ENCODE results near the gene NELL1.

The NELL1 gene

GRCh38 chr11:21007297-21007696 lies 337.9 kb downstream of the NELL1 start:
- no peak for DNase-seq

DNA sequence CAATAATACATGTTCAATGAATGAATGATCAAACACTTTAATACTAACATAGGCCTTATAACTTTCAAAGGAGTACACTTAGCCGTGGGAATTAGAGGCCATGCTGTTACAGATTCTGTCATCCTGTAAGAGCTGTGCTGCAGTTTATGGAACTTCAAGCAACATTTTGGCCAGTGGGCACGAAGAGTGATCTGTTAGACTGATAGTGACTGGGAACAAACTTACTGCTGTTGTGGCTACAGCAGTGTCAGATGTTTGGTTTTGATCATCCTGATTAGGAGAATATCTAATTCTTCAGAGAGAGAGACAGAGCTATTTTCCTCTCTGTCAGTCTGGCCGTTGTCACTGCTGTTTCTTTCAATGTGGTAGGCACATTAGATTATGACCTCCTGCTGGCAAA lies 348.9 kb downstream of the NELL1 start:
- no peak for DNase-seq

DNA sequence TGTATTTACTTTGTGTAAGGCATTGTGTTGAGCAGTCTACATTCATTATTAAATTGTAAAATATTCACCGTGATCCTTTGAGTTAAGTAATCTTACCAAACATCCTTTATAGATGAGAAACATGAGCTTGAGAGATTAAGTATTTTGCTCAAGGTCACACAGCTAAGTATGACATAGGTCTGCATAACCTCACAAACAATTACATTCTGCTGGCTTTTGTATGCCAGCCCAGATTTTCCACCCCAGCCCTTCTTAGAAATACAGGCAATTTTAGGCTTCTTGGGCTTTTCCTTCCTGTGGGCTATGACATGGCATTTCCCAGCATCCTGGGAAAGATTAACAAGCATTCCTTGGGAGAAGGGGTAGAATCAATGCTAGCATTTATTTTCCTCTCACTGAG lies 357.3 kb downstream of the NELL1 start:
- DNase-seq = no peak

DNA sequence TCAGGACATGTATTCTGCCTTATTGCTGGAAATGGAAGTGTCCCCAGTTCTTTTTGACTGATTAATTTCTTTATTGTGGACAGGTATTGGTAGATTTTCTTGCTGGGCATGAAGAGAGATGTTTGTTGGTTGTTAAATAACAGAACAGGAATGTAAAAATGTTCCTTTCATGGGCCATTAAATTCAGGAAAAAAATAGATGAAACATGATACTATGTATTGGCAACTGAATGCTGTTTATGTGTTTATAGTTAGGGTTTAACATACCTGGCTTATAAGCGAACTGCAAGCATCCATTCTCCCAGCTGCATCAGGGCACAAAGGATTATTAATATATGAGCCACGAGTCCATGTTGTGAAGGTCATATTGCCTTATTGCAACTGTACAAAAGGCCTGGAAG lies 368.5 kb downstream of the NELL1 start:
- no peak for DNase-seq

- no peak for DNase-seq
Measured at GRCh38 chr11:21038801-21039200, 369.4 kb downstream of the NELL1 start.

- no peak for DNase-seq
Measured at GRCh38 chr11:21040630-21041029, 371.2 kb downstream of the NELL1 start.

GRCh38 chr11:21048626-21049025 lies 379.2 kb downstream of the NELL1 start:
- no peak for DNase-seq

- no peak for DNase-seq
Measured at GRCh38 chr11:21053466-21053865, 384.1 kb downstream of the NELL1 start.

GRCh38 chr11:21056644-21057043 lies 387.3 kb downstream of the NELL1 start:
- DNase-seq = no peak

DNA sequence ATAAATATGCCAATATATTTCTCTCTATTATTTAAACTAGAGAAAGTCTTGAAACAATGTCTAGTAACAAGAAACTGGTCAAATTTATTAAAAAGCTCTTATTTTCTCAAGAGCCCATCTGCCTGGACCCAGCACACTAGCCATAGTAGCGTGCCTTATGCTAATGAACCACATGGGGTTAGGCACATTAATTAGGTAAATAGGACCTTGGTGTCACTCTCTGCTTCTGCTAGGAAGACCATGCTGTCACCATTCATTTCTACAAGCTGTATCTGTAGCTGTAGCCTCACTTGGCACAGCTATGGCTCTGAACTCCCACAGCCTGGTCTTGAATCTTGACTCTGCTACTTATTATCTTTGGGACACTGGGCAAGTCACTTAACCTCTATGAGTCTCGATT lies 390.5 kb downstream of the NELL1 start:
- no peak for DNase-seq

DNA sequence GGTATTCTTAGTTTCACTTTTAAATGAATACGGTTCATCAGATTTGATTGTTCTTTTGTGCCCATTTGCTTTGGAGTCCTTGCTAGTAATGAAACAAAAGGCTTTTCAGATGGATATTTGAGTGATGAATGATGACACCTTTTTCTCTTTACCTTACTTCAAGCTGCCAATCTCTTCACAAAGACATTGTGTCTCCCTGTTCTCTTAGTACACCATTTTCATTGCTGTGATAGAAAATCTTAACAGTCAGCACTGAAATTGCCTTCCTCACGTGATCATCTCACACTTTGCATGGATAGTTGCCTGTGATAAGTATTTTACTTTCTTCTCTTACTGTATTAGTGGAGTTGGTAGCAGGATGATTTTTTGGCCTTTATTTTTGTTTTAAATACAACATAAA lies 396.6 kb downstream of the NELL1 start:
- no peak for DNase-seq

GRCh38 chr11:21068886-21069285 lies 399.5 kb downstream of the NELL1 start:
- DNase-seq = no peak

DNA sequence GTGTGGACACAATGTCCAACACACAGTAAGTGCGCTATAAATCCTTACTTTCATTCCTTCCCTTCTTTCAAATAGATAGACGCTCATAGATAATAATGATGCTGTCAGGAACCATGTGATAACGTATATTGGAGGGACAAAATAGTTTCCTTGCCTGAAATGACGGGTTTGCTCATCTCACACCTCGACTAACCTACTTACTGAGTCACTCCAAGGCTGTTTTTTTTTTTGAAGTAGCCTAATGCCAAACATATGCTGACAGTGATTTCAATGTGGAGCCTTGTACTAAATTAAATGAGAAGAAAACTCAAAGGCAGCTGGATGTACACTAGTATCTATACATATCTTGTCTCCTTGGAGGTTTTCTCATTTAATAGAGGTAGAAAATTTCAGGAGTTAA lies 400.5 kb downstream of the NELL1 start:
- no peak for DNase-seq

- no peak for DNase-seq
Measured at GRCh38 chr11:21072558-21072957, 403.2 kb downstream of the NELL1 start.

GRCh38 chr11:21082853-21083252 lies 413.5 kb downstream of the NELL1 start:
- no peak for DNase-seq

DNA sequence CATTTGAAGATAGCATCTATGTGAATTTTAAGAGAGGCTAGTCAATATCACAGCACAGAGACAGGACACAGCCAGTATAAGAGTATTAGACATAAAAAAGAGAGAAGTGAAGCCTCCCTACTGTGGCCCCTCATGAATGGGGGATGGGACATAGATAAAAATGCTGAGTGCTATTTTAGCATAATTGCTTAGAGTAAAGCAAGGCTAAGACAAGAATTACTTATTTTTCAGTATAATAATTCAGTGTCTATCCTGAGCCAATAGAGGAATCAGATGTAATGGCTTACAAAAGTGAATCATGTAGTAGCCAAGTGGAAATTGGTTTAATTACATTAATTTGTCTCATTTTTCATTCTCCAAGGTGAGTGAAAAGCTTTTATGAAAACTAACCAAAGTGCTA lies 419.5 kb downstream of the NELL1 start:
- DNase-seq = no peak

DNA sequence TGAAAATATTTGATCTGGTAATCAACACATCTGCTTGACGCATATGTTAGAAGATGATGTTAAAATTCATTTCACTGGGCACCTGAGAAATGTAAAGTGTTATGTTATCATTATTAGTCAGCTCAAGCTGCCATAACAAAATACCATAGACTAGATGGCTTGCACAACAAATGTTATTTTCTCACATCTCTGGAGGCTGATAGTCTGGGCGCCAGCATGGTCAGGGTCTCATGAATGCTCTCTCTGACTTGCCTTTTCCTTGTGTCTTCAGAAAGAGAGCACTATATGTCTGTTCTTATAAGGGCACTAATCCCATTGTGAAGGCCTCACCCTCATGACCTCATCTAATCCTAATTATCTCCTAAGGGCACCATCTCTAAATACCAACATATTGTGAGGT lies 435.3 kb downstream of the NELL1 start:
- no peak for DNase-seq

- no peak for DNase-seq
Measured at GRCh38 chr11:21105196-21105917, 436.0 kb downstream of the NELL1 start.

DNA sequence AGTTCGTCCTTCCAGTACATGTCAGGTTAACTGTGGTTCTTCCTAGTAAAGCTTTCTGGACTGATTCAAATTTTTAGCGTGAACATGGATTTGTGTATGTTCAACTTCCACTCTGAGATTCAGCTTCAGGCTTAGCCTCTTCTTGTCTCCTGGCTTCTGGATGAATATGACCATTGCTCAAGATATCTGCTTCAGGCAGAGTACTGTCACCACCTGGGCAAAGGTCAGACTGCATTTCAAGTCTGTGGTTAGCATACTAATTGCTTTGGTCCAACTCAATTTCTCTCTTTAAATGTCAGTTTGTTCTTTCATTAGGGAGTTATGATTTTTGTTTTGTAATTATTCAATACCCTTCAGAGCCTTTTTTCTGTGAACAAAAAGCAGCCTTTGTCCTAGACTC lies 440.0 kb downstream of the NELL1 start:
- no peak for DNase-seq

GRCh38 chr11:21110415-21110814 lies 441.0 kb downstream of the NELL1 start:
- DNase-seq = no peak

- no peak for DNase-seq
Measured at GRCh38 chr11:21113876-21114275, 444.5 kb downstream of the NELL1 start.

- no peak for DNase-seq
Measured at GRCh38 chr11:21116009-21116408, 446.6 kb downstream of the NELL1 start.

GRCh38 chr11:21119411-21119810 lies 450.0 kb downstream of the NELL1 start:
- DNase-seq = no peak

- DNase-seq = no peak
Measured at GRCh38 chr11:21121991-21122390, 452.6 kb downstream of the NELL1 start.

DNA sequence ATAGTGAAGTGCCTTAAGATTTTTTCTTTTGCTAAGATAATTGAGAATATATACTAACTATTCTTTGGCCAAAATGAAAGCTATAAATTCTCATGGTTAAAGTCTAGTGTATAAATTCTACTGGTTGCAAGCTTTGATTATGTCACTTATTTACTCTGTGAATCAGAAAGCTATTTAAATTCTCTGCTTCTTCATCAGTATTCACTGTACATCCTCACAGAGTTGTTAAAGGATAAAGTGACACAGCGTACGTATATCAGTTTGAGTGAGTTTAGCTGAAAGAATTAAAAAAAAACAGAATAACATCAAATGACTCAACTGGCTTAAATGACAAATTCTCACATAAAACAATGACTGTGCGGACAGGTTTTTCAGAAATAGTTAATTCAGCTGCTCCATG lies 453.1 kb downstream of the NELL1 start:
- DNase-seq = no peak

Data from fibroblast of upper back skin (primary cell).